ENCODE measurements around the gene NID1.

Gene NID1

GRCh38 chr1:236064674-236065508 lies at the start of gene NID1:
Gene NID1, minus strand, starts transcription at chr1:236065090. Its CDS starts 11 bp downstream, at chr1:236065079.
- DNase-seq, result peak in 39 of 56 donors; percentile 6 to 68 (median 35)

GRCh38 chr1:236114076-236114747 lies 49.3 kb upstream of the NID1 start:
- DNase-seq, result no peak

- DNase-seq, result no peak
Measured at GRCh38 chr1:236113324-236114032, 48.6 kb upstream of the NID1 start.

- DNase-seq, result no peak
Measured at GRCh38 chr1:236112332-236112627, 47.4 kb upstream of the NID1 start.

- DNase-seq, result no peak
Measured at GRCh38 chr1:236111527-236112331, 46.8 kb upstream of the NID1 start.

GRCh38 chr1:236110137-236110536 lies 45.2 kb upstream of the NID1 start:
- DNase-seq, result no peak

- no peak for DNase-seq
Measured at GRCh38 chr1:236108027-236108648, 43.2 kb upstream of the NID1 start.

- no peak for DNase-seq
Measured at GRCh38 chr1:236107121-236107907, 42.4 kb upstream of the NID1 start.

GRCh38 chr1:236103646-236104218 lies 38.8 kb upstream of the NID1 start:
- peak in 41 of 56 donors; percentile 2 to 79 (median 23) for DNase-seq

GRCh38 chr1:236103059-236103458 lies 38.2 kb upstream of the NID1 start:
- no peak for DNase-seq

- no peak for DNase-seq
Measured at GRCh38 chr1:236102611-236103010, 37.7 kb upstream of the NID1 start.

- DNase-seq, result no peak
Measured at GRCh38 chr1:236101233-236102200, 36.6 kb upstream of the NID1 start.

GRCh38 chr1:236100799-236101198 lies 35.9 kb upstream of the NID1 start:
- DNase-seq, result no peak

GRCh38 chr1:236099355-236099974 lies 34.6 kb upstream of the NID1 start:
- no peak for DNase-seq

GRCh38 chr1:236098267-236098666 lies 33.4 kb upstream of the NID1 start:
- DNase-seq, result no peak

GRCh38 chr1:236096660-236097482 lies 32.0 kb upstream of the NID1 start:
- DNase-seq, result peak in 46 of 56 donors; percentile 4 to 92 (median 56)
